HepG2 (cell line): Measurements from ENCODE around the gene TOP2B. TPM values are rescaled to one million over a fixed set of nuclear protein-coding genes. Genes with fewer than 3 reads are reported as not detected.

ENCODE experiments used
- ATAC-seq: fragments of 200-7000 bp; cut with Tn5 transposase; 3 replicates; pipeline ENCODE4 v1.9.1; 2020; ENCODE audit warnings: mild to moderate bottlenecking, moderate library complexity
- BruUV-seq: library from RNA; stranded (reverse); fragments of 400-500 nt; replicated peaks from 2 replicates; lab custom pipeline; 2021; lab: Mats Ljungman, UMichigan
- CTCF ChIA-PET: fragments of 300-600 bp; formaldehyde crosslinking; extraction: SDS; loops from one replicate; lab custom pipeline; 2021; ENCODE audit warnings: low total read pairs, inconsistent platforms, low intra/inter-chr PET ratio; lab: Yijun Ruan, JAX
- POLR2A ChIA-PET: fragments of 350-600 bp; sonication (Branson Sonifier 250); formaldehyde crosslinking; loops from one replicate; lab custom pipeline; 2020; ENCODE audit warnings: antibody characterized with exemption, inconsistent platforms; lab: Yijun Ruan, JAX
- DNase-seq: peaks from one replicate; pipeline ENCODE4 v3.0.0-alpha.2; 2015; ENCODE audit warnings: low spot score
- FAIRE-seq: peaks from 3 replicates; lab custom pipeline; 2011; peaks lifted over from hg19 to GRCh38; lab: Jason Lieb, UNC
- H2AFZ ChIP-seq: one replicate; pipeline ENCODE4 v1.6.1; 2011; ENCODE audit warnings: low read length, inconsistent platforms
- H3K27ac ChIP-seq: fragments of 300-600 bp; 3 replicates; pipeline ENCODE4 v1.8.0; 2011; ENCODE audit warnings: mixed run types, mild to moderate bottlenecking, mixed read lengths, low read length, inconsistent platforms; ENCODE audit not compliant: insufficient read depth; ENCODE audit errors: extremely low read length
- H3K27me3 ChIP-seq, 2 experiments: fragments of 200-600 bp in 1 of 2; 2 replicates in 1 of 2; 3 replicates in 1 of 2; pipeline versions ENCODE4 v1.6.0 to v1.8.0; 2011; ENCODE audit warnings: low read length in 2 of 2, mild to moderate bottlenecking in 2 of 2, moderate library complexity in 2 of 2, inconsistent platforms in 1 of 2; ENCODE audit not compliant: insufficient read depth in 2 of 2, control insufficient read depth in 1 of 2
- H3K36me3 ChIP-seq, 2 experiments: fragments of 200-600 bp in 1 of 2; replicated peaks in 1 of 2; 2 replicates in 1 of 2; 3 replicates in 1 of 2; pipeline versions ENCODE4 v1.5.1 to v1.8.0; 2011; ENCODE audit warnings: low read length in 2 of 2, inconsistent platforms in 1 of 2; ENCODE audit not compliant: insufficient read depth in 2 of 2, control insufficient read depth in 1 of 2
- H3K4me1 ChIP-seq: 2 replicates; pipeline ENCODE4 v1.5.1; 2012; ENCODE audit warnings: low read length, inconsistent platforms; ENCODE audit not compliant: insufficient read depth
- H3K4me2 ChIP-seq: 2 replicates; pipeline ENCODE4 v1.6.0; 2011; ENCODE audit warnings: low read depth, low read length, inconsistent platforms
- H3K4me3 ChIP-seq, 3 experiments: fragments of 200-600 bp in 1 of 3; sonication (generic), shearing (Covaris generic) in 1 of 3; replicated peaks in 1 of 3; 2 replicates each; pipeline ENCODE4 v1.5.1; 2011 to 2016; ENCODE audit warnings: low read length in 3 of 3, inconsistent platforms in 2 of 3, low read depth in 2 of 3, mild to moderate bottlenecking in 2 of 3, control low read depth in 1 of 3, mixed read lengths in 1 of 3; ENCODE audit not compliant: insufficient read depth in 1 of 3
- H3K79me2 ChIP-seq: one replicate; pipeline ENCODE4 v1.6.1; 2011; ENCODE audit warnings: low read length, inconsistent platforms; ENCODE audit not compliant: insufficient read depth
- H3K9ac ChIP-seq: 2 replicates; pipeline ENCODE4 v1.6.0; 2011; ENCODE audit warnings: mild to moderate bottlenecking, low read depth, low read length, inconsistent platforms; ENCODE audit not compliant: insufficient read depth
- H3K9me3 ChIP-seq: 2 replicates; pipeline ENCODE4 v1.5.1; 2012; ENCODE audit warnings: mild to moderate bottlenecking, low read length
- H4K20me1 ChIP-seq: 2 replicates; pipeline ENCODE4 v1.6.0; 2011; ENCODE audit warnings: inconsistent platforms, mild to moderate bottlenecking, low read length, moderate library complexity; ENCODE audit not compliant: insufficient read depth
- DZIP1 ChIP-seq: sonication (generic); formaldehyde crosslinking; IDR thresholded peaks from 2 replicates; pipeline ENCODE4 v1.5.0; 2020; ENCODE audit warnings: mild to moderate bottlenecking, missing genetic modification reagents
- FOXK2 ChIP-seq: fragments of 450-650 bp; IDR thresholded peaks from 2 replicates; pipeline ENCODE4 v1.6.1; 2016
- MAFF ChIP-seq: IDR thresholded peaks from 2 replicates; pipeline ENCODE4 v1.6.1; 2011; ENCODE audit warnings: low read depth, low read length, improper control_type of control experiment
- MIER2 ChIP-seq: IDR thresholded peaks from 2 replicates; pipeline ENCODE4 v1.6.1; 2016; ENCODE audit warnings: missing biosample characterization, missing genetic modification reagents
- MXD4 ChIP-seq: IDR thresholded peaks from 2 replicates; pipeline ENCODE4 v1.6.1; 2016; ENCODE audit warnings: mild to moderate bottlenecking, missing biosample characterization, missing genetic modification reagents
- TEAD2 ChIP-seq: sonication (generic); formaldehyde crosslinking; IDR thresholded peaks from 2 replicates; pipeline ENCODE4 v1.9.0; 2021; ENCODE audit warnings: missing genetic modification reagents
- YY1 ChIP-seq: IDR thresholded peaks from 2 replicates; pipeline ENCODE4 v1.6.1; 2011; ENCODE audit warnings: low read length, low read depth, moderate library complexity, mild to moderate bottlenecking; ENCODE audit not compliant: insufficient read depth, insufficient replicate concordance
- ZNF564 ChIP-seq: sonication (generic); formaldehyde crosslinking; IDR thresholded peaks from 2 replicates; pipeline ENCODE4 v1.8.1; 2023; ENCODE audit warnings: mild to moderate bottlenecking, missing genetic modification reagents
- ZNF569 ChIP-seq: sonication (generic); formaldehyde crosslinking; IDR thresholded peaks from 2 replicates; pipeline ENCODE4 v1.5.0; 2020; ENCODE audit warnings: mild to moderate bottlenecking, missing genetic modification reagents, moderate library complexity, borderline replicate concordance
- ZNF605 ChIP-seq: sonication (generic); formaldehyde crosslinking; IDR thresholded peaks from 2 replicates; pipeline ENCODE4 v1.8.0; 2022; ENCODE audit warnings: mild to moderate bottlenecking, missing genetic modification reagents
- WGBS: methylation state at CpG from one replicate; pipeline ENCODE4 v1.1.6; 2017; ENCODE audit warnings: low lambda C conversion rate; 5-methylcytosine and 5-hydroxymethylcytosine counted together
- in situ Hi-C: cut with HindIII; loops from 2 replicates; pipeline ENCODE4 v1.10.0; 2017; ENCODE audit warnings: low pct_unique_long_range_greater_than_20kb; ENCODE audit not compliant: extremely low pct_ligation_motif_present
- intact Hi-C: fragments of 100-400 bp; cut with micrococcal nuclease; formaldehyde crosslinking; loops from one replicate; pipeline ENCODE4 v1.10.0; 2022; ENCODE audit not compliant: unreplicated experiment
- polyA plus RNA-seq, 8 experiments: library from polyadenylated mRNA; depleted of rRNA in 3 of 8; stranded (reverse) in 7 of 8; unstranded in 1 of 8; fragments of >200 nt; fragmentation: Illumina TruSeq in 4 of 8; extraction: Trizol in 4 of 8; gene quantifications; 2 replicates each; pipeline versions ENCODE4 v1.2.1 to v1.2.3, GENCODE V29; 2011 to 2016; ENCODE audit warnings: low read depth in 4 of 8, missing spikeins in 1 of 8, mixed read lengths in 1 of 8; ENCODE audit not compliant: insufficient read depth in 1 of 8
- total RNA-seq, 5 experiments: library from RNA; depleted of rRNA; stranded (reverse); fragments of >200 nt; fragmentation: Illumina TruSeq; extraction: Trizol; gene quantifications; 2 replicates each; pipeline ENCODE4 v1.2.3, GENCODE V29; 2016; ENCODE audit warnings: low read depth in 1 of 5
- TF ChIP-seq, protein P1 (sequence below): sonication (generic); formaldehyde crosslinking; IDR thresholded peaks from 2 replicates; pipeline ENCODE4 v1.8.1; 2023; ENCODE audit warnings: mild to moderate bottlenecking, missing genetic modification reagents
- TF ChIP-seq, protein P2 (sequence below): sonication (generic); formaldehyde crosslinking; IDR thresholded peaks from 2 replicates; pipeline ENCODE4 v1.5.1; 2020; ENCODE audit warnings: mild to moderate bottlenecking, missing genetic modification reagents

Gene TOP2B
- total and polyA plus RNA-seq, 2 of the 13 experiments (the other 11 are each of a cell fraction or from before 2014, with no cell fraction given): 27.6 to 88.1 TPM

GRCh38 chr3:25692341-25692740 is 27.6 kb upstream of the TOP2B start (continued):
- TF ChIP-seq YY1 (no peak), ZNF569 (CRISPR knock-in tag) (no peak), FOXK2 (no peak), ZNF564 (CRISPR knock-in tag) (no peak)
- TF ChIP-seq, all 625 proteins: peak for 0

- Histone ChIP-seq H3K9me3 (no peaks in the 10 kb centered on the region), H2AFZ (no peak overlapping the region), H3K4me1 (no peaks in the 10 kb centered on the region), H3K4me2 (no peak overlapping the region), H3K4me3 (no peak overlapping the region), H3K79me2 (no peaks in the 10 kb centered on the region), H3K27me3 (no peaks in the 10 kb centered on the region), H4K20me1 (no peaks in the 10 kb centered on the region), H3K9ac (no peak overlapping the region), H3K36me3 (no peaks in the 10 kb centered on the region), H3K27ac (no peak overlapping the region)
- WGBS: 0% methylated on average over 2 of the region's 2 CpGs
- DNase-seq (no peak), FAIRE-seq (no peak), ATAC-seq (no peak)
- BruUV-seq: no TSS peak
- CTCF ChIA-PET: no interaction called here
- in situ Hi-C loops: no loop called here
- POLR2A ChIA-PET: no interaction called here
- intact Hi-C loops: no loop called here
- no peak for TF ChIP-seq DZIP1 (CRISPR knock-in tag)
- TF ChIP-seq TEAD2: no peak
- TF ChIP-seq MXD4 (CRISPR knock-in tag): no peak
- TF ChIP-seq, protein P1, sequence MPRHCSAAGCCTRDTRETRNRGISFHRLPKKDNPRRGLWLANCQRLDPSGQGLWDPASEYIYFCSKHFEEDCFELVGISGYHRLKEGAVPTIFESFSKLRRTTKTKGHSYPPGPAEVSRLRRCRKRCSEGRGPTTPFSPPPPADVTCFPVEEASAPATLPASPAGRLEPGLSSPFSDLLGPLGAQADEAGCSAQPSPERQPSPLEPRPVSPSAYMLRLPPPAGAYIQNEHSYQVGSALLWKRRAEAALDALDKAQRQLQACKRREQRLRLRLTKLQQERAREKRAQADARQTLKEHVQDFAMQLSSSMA (CRISPR knock-in tag): no peak
- TF ChIP-seq, protein P2, sequence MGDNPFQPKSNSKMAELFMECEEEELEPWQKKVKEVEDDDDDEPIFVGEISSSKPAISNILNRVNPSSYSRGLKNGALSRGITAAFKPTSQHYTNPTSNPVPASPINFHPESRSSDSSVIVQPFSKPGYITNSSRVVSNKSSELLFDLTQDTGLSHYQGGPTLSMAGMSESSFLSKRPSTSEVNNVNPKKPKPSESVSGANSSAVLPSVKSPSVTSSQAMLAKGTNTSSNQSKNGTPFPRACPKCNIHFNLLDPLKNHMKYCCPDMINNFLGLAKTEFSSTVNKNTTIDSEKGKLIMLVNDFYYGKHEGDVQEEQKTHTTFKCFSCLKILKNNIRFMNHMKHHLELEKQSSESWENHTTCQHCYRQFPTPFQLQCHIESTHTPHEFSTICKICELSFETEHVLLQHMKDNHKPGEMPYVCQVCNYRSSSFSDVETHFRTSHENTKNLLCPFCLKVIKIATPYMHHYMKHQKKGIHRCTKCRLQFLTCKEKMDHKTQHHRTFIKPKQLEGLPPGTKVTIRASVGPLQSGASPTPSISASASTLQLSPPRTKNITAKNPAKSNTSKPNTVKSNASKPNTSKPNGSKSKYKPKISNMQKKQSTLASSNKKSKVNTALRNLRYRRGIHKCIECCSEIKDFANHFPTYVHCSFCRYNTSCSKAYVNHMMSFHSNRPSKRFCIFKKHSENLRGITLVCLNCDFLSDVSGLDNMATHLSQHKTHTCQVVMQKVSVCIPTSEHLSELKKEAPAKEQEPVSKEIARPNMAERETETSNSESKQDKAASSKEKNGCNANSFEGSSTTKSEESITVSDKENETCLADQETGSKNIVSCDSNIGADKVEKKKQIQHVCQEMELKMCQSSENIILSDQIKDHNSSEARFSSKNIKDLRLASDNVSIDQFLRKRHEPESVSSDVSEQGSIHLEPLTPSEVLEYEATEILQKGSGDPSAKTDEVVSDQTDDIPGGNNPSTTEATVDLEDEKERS: no peak
- no peak for TF ChIP-seq MAFF
- no peak for TF ChIP-seq MIER2 (CRISPR knock-in tag)
- TF ChIP-seq ZNF605 (CRISPR knock-in tag): no peak
Observed at GRCh38 chr3:25690768-25691533, 26.2 kb upstream of the TOP2B start.
